DMS 273 (cell line): ENCODE results near the gene BTBD9.

Experiments
- DNase-seq: peaks from one replicate; lab custom pipeline; 2025; ENCODE audit not compliant: unreplicated experiment; lab: John Stamatoyannopoulos, UW

Gene BTBD9

GRCh38 chr6:38396209-38396608 lies 243.5 kb downstream of the BTBD9 start:
- no peak for DNase-seq

GRCh38 chr6:38393986-38394385 lies 245.7 kb downstream of the BTBD9 start:
- DNase-seq: no peak

GRCh38 chr6:38391626-38392579 lies 247.8 kb downstream of the BTBD9 start:
- peak; percentile 43 for DNase-seq

- DNase-seq: no peak
Observed at GRCh38 chr6:38391206-38391605, 248.5 kb downstream of the BTBD9 start.

- DNase-seq: no peak
Observed at GRCh38 chr6:38389875-38390274, 249.9 kb downstream of the BTBD9 start.

GRCh38 chr6:38387971-38388370 lies 251.8 kb downstream of the BTBD9 start:
- no peak for DNase-seq

- no peak for DNase-seq
Observed at GRCh38 chr6:38387461-38387860, 252.3 kb downstream of the BTBD9 start.

GRCh38 chr6:38378801-38379200 lies 260.9 kb downstream of the BTBD9 start:
- DNase-seq: no peak

GRCh38 chr6:38375937-38376336 lies 263.8 kb downstream of the BTBD9 start:
- DNase-seq: no peak

GRCh38 chr6:38375341-38375740 lies 264.4 kb downstream of the BTBD9 start:
- no peak for DNase-seq

GRCh38 chr6:38371881-38372280 lies 267.8 kb downstream of the BTBD9 start:
- DNase-seq: no peak

GRCh38 chr6:38370653-38371601 lies 268.8 kb downstream of the BTBD9 start:
- DNase-seq: peak; percentile 27

GRCh38 chr6:38367231-38367630 lies 272.5 kb downstream of the BTBD9 start:
- no peak for DNase-seq

GRCh38 chr6:38366234-38366633 lies 273.5 kb downstream of the BTBD9 start:
- no peak for DNase-seq

- no peak for DNase-seq
Observed at GRCh38 chr6:38364775-38365174, 275.0 kb downstream of the BTBD9 start.

- no peak for DNase-seq
Observed at GRCh38 chr6:38364127-38364526, 275.6 kb downstream of the BTBD9 start.

- no peak for DNase-seq
Observed at GRCh38 chr6:38355519-38355918, 284.2 kb downstream of the BTBD9 start.

GRCh38 chr6:38354905-38355304 lies 284.8 kb downstream of the BTBD9 start:
- no peak for DNase-seq

GRCh38 chr6:38354037-38354381 lies 285.7 kb downstream of the BTBD9 start:
- DNase-seq: no peak

GRCh38 chr6:38353310-38354036 lies 286.3 kb downstream of the BTBD9 start:
- no peak for DNase-seq

- no peak for DNase-seq
Observed at GRCh38 chr6:38352636-38353035, 287.1 kb downstream of the BTBD9 start.
